Panc1 (cell line): ENCODE measurements around the gene PRKCB. TPM values are rescaled to one million over a fixed set of nuclear protein-coding genes. Genes with fewer than 3 reads are reported as not detected.

Source experiments
- ATAC-seq: fragments of 200-7000 bp; cut with Tn5 transposase; 2 replicates; pipeline ENCODE4 v1.9.1; 2020; ENCODE audit warnings: mild to moderate bottlenecking, moderate library complexity
- BruUV-seq: library from RNA; stranded (reverse); fragments of 400-500 nt; replicated peaks from 2 replicates; lab custom pipeline; 2021; lab: Mats Ljungman, UMichigan
- CTCF ChIA-PET: fragments of 300-600 bp; sonication (Branson Sonifier 250); formaldehyde crosslinking; loops from one replicate; lab custom pipeline; 2022; ENCODE audit warnings: antibody characterized with exemption; lab: Charles Lee
- POLR2A ChIA-PET: fragments of 300-600 bp; sonication (Branson Sonifier 250); formaldehyde crosslinking; loops from one replicate; lab custom pipeline; 2022; ENCODE audit warnings: antibody characterized with exemption; lab: Charles Lee
- DNase-seq: peaks from one replicate; pipeline ENCODE4 v3.0.0-alpha.2; 2010; ENCODE audit warnings: low read depth, low spot score
- H3K27ac ChIP-seq: 2 replicates; pipeline ENCODE4 v1.5.1; 2011; ENCODE audit warnings: mild to moderate bottlenecking, low read length, inconsistent platforms
- H3K27me3 ChIP-seq: fragments of 200-500 bp; sonication (Bioruptor generic); 2 replicates; pipeline ENCODE4 v1.6.0; 2014; ENCODE audit warnings: low read length, inconsistent platforms; ENCODE audit not compliant: control insufficient read depth, insufficient read depth
- H3K36me3 ChIP-seq: fragments of 200-500 bp; sonication (Bioruptor generic); 2 replicates; pipeline ENCODE4 v1.5.1; 2014; ENCODE audit warnings: inconsistent platforms, mild to moderate bottlenecking, low read length, moderate library complexity; ENCODE audit not compliant: control insufficient read depth, insufficient read depth
- H3K4me1 ChIP-seq: 2 replicates; pipeline ENCODE4 v1.5.1; 2011; ENCODE audit warnings: inconsistent platforms, mild to moderate bottlenecking, low read length, moderate library complexity; ENCODE audit not compliant: control insufficient read depth, insufficient read depth
- H3K4me3 ChIP-seq, 2 experiments: 2 replicates each; pipeline ENCODE4 v1.5.1; 2011 to 2012; ENCODE audit warnings: low read depth in 2 of 2, low read length in 2 of 2, mild to moderate bottlenecking in 2 of 2, inconsistent platforms in 1 of 2, moderate library complexity in 1 of 2
- H3K9me3 ChIP-seq: fragments of 200-500 bp; sonication (Bioruptor generic); 2 replicates; pipeline ENCODE4 v1.5.1; 2014; ENCODE audit warnings: low read depth, mild to moderate bottlenecking, inconsistent platforms, low read length, moderate library complexity; ENCODE audit not compliant: control insufficient read depth, insufficient read depth
- POLR2AphosphoS5 ChIP-seq: IDR thresholded peaks from 2 replicates; pipeline ENCODE4 v1.6.1; 2012; ENCODE audit warnings: mild to moderate bottlenecking, low read depth, low read length, moderate library complexity
- REST ChIP-seq, 2 experiments: IDR thresholded peaks; 2 replicates each; pipeline ENCODE4 v1.6.1; 2011 to 2012; ENCODE audit warnings: low read depth in 2 of 2, control low read depth in 1 of 2, low read length in 1 of 2, mild to moderate bottlenecking in 1 of 2, moderate library complexity in 1 of 2; ENCODE audit not compliant: insufficient read depth in 1 of 2
- SIN3A ChIP-seq: IDR thresholded peaks from 2 replicates; pipeline ENCODE4 v1.6.1; 2012; ENCODE audit warnings: low read depth, mild to moderate bottlenecking, low read length, moderate library complexity, borderline replicate concordance; ENCODE audit not compliant: insufficient read depth
- TCF7L2 ChIP-seq: IDR thresholded peaks from 2 replicates; pipeline ENCODE4 v1.6.1; 2011; ENCODE audit warnings: mild to moderate bottlenecking, low read depth, low read length, inconsistent platforms
- in situ Hi-C: cut with HindIII; loops from 2 replicates; pipeline ENCODE4 v1.10.0; 2016; ENCODE audit warnings: low sequenced_read_pairs, low pct_unique_long_range_greater_than_20kb
- intact Hi-C: fragments of 100-400 bp; cut with micrococcal nuclease; formaldehyde crosslinking; loops from one replicate; pipeline ENCODE4 v1.10.0; 2022; ENCODE audit not compliant: unreplicated experiment
- total RNA-seq: library from RNA; stranded (reverse); gene quantifications from one replicate; pipeline ENCODE4 v1.2.1, GENCODE V29; 2021; ENCODE audit not compliant: unreplicated experiment
- TF ChIP-seq, protein P1 (sequence below): fragments of 450-650 bp; IDR thresholded peaks from 2 replicates; pipeline ENCODE4 v1.5.1; 2017; ENCODE audit warnings: mild to moderate bottlenecking

The PRKCB gene
- total RNA-seq, 1 experiment from 2014 or later: 0.41 TPM

DNA sequence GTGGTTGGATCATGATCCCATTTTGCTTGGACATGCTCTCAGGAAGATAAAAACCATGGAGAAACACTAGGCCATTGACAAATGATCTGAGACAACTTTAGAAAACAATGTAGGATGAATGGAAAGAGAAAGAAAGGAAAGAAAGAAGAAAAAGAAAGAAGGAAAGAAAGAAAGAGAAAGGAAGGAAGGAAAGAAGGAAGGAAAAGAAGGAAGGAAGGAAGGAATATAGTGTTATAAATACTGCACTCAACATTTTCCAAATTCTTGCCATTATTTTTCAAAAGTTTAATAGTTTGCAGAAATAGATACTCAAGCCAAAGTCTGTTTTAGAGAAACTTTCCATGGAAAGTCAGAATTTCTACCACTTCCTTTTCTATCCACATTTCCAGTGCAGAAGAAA, 381.2 kb downstream of the PRKCB start:
- POLR2A ChIA-PET: no interaction called here
- DNase-seq (no peak), ATAC-seq (no peak)
- TF ChIP-seq SIN3A (no peak), TCF7L2 (no peak), POLR2AphosphoS5 (no peak), REST (IDR thresholded peaks at IDR 0.05; ENCODE audit: insufficient read depth in 1 of 2, low read depth in 2 of 2, low read length in 1 of 2) (no peak)
- TF ChIP-seq, protein P1, sequence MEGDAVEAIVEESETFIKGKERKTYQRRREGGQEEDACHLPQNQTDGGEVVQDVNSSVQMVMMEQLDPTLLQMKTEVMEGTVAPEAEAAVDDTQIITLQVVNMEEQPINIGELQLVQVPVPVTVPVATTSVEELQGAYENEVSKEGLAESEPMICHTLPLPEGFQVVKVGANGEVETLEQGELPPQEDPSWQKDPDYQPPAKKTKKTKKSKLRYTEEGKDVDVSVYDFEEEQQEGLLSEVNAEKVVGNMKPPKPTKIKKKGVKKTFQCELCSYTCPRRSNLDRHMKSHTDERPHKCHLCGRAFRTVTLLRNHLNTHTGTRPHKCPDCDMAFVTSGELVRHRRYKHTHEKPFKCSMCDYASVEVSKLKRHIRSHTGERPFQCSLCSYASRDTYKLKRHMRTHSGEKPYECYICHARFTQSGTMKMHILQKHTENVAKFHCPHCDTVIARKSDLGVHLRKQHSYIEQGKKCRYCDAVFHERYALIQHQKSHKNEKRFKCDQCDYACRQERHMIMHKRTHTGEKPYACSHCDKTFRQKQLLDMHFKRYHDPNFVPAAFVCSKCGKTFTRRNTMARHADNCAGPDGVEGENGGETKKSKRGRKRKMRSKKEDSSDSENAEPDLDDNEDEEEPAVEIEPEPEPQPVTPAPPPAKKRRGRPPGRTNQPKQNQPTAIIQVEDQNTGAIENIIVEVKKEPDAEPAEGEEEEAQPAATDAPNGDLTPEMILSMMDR: no peak
- intact Hi-C loops (no loop called here), in situ Hi-C loops (no loop called here)
- no peak overlapping the region for H3K27ac ChIP-seq
- H3K4me1 ChIP-seq: no peaks in the 10 kb centered on the region
- BruUV-seq: no TSS peak
- peaks cover 14% of the 10 kb centered on the region for H3K27me3 ChIP-seq
- CTCF ChIA-PET: no interaction called here
- no peak overlapping the region for H3K4me3 ChIP-seq
- H3K36me3 ChIP-seq: no peaks in the 10 kb centered on the region
- no peaks in the 10 kb centered on the region for H3K9me3 ChIP-seq

- in situ Hi-C loops (no loop called here), intact Hi-C loops (no loop called here)
- ATAC-seq (no peak), DNase-seq (no peak)
- Histone ChIP-seq H3K4me1 (no peaks in the 10 kb centered on the region), H3K36me3 (no peaks in the 10 kb centered on the region), H3K9me3 (no peaks in the 10 kb centered on the region), H3K27ac (no peak overlapping the region), H3K4me3 (no peak overlapping the region), H3K27me3 (peaks cover 13% of the 10 kb centered on the region)
- BruUV-seq: no TSS peak
- ChIA-PET CTCF (no interaction called here), POLR2A (no interaction called here)
- TF ChIP-seq REST (IDR thresholded peaks at IDR 0.05; ENCODE audit: insufficient read depth in 1 of 2, low read depth in 2 of 2, low read length in 1 of 2): no peak
- TF ChIP-seq POLR2AphosphoS5: no peak
- TF ChIP-seq SIN3A: no peak
- no peak for TF ChIP-seq TCF7L2
- TF ChIP-seq, protein P1: no peak
Observed at GRCh38 chr16:24217461-24217860, 381.7 kb downstream of the PRKCB start.
